Memory B cell (primary cell): ENCODE data around the gene EPAS1.
A peak's percentile ranks its signal among the peaks of the same experiment; 100 is the strongest.

ENCODE experiments used
- ATAC-seq: fragments of 150-1000 bp; cut with Tn5 transposase; 2 replicates; pipeline ENCODE4 v1.10.0; 2021; ENCODE audit warnings: low read depth, mild to moderate bottlenecking, moderate library complexity
- DNase-seq, 2 donors: peaks; one replicate each; pipeline ENCODE4 v3.0.0; 2022; ENCODE audit warnings: low spot score in 2 of 2
- H3K27ac Mint-ChIP-seq: one replicate; pipeline ENCODE4 v1.8.0; 2022; ENCODE audit warnings: mild to moderate bottlenecking, moderate library complexity, mixed read lengths
- H3K27me3 Mint-ChIP-seq: one replicate; pipeline ENCODE4 v1.8.0; 2022; ENCODE audit warnings: mixed read lengths
- H3K36me3 Mint-ChIP-seq: one replicate; pipeline ENCODE4 v1.8.0; 2022; ENCODE audit warnings: mild to moderate bottlenecking, mixed read lengths
- H3K4me1 Mint-ChIP-seq: one replicate; pipeline ENCODE4 v1.8.0; 2022; ENCODE audit warnings: mixed read lengths
- H3K4me3 Mint-ChIP-seq: one replicate; pipeline ENCODE4 v1.8.0; 2022; ENCODE audit warnings: mild to moderate bottlenecking, moderate library complexity, mixed read lengths
- H3K9me3 Mint-ChIP-seq: one replicate; pipeline ENCODE4 v1.8.0; 2022; ENCODE audit warnings: mixed read lengths

The EPAS1 gene

GRCh38 chr2:46355756-46356155 lies 58.5 kb downstream of the EPAS1 start:
- Mint-ChIP-seq H3K27me3 (peaks cover 10% of the 10 kb centered on the region), H3K4me1 (peaks cover 7% of the 10 kb centered on the region), H3K9me3 (no peaks in the 10 kb centered on the region), H3K4me3 (no peak overlapping the region), H3K27ac (no peak overlapping the region), H3K36me3 (no peaks in the 10 kb centered on the region)
- DNase-seq (no peak), ATAC-seq (no peak)

GRCh38 chr2:46356991-46357390 lies 59.8 kb downstream of the EPAS1 start:
- Mint-ChIP-seq H3K36me3 (no peaks in the 10 kb centered on the region), H3K4me3 (no peak overlapping the region), H3K4me1 (peaks cover 3% of the 10 kb centered on the region), H3K9me3 (no peaks in the 10 kb centered on the region), H3K27ac (no peak overlapping the region), H3K27me3 (peaks cover 9% of the 10 kb centered on the region)
- DNase-seq (no peak), ATAC-seq (no peak)

- Mint-ChIP-seq H3K27ac (no peak overlapping the region), H3K4me3 (no peak overlapping the region), H3K9me3 (no peaks in the 10 kb centered on the region), H3K36me3 (no peaks in the 10 kb centered on the region), H3K4me1 (no peaks in the 10 kb centered on the region), H3K27me3 (peaks cover 5% of the 10 kb centered on the region)
- ATAC-seq, result no peak
- DNase-seq, result no peak
Observed at GRCh38 chr2:46358713-46359112, 61.5 kb downstream of the EPAS1 start.

GRCh38 chr2:46360303-46360702 lies 63.1 kb downstream of the EPAS1 start:
- Mint-ChIP-seq H3K27me3 (peaks cover 4% of the 10 kb centered on the region), H3K27ac (no peak overlapping the region), H3K9me3 (no peaks in the 10 kb centered on the region), H3K36me3 (no peaks in the 10 kb centered on the region), H3K4me1 (no peaks in the 10 kb centered on the region), H3K4me3 (no peak overlapping the region)
- ATAC-seq, result no peak
- no peak for DNase-seq

- Mint-ChIP-seq H3K4me3 (no peak overlapping the region), H3K4me1 (no peaks in the 10 kb centered on the region), H3K36me3 (no peaks in the 10 kb centered on the region), H3K9me3 (no peaks in the 10 kb centered on the region), H3K27me3 (no peaks in the 10 kb centered on the region), H3K27ac (no peak overlapping the region)
- DNase-seq, result no peak
- ATAC-seq, result no peak
Observed at GRCh38 chr2:46361920-46362666, 64.9 kb downstream of the EPAS1 start.

GRCh38 chr2:46362667-46363012 lies 65.4 kb downstream of the EPAS1 start:
- H3K4me3 Mint-ChIP-seq, result no peak overlapping the region
- no peaks in the 10 kb centered on the region for H3K4me1 Mint-ChIP-seq
- H3K9me3 Mint-ChIP-seq, result no peaks in the 10 kb centered on the region
- ATAC-seq, result no peak
- no peak overlapping the region for H3K27ac Mint-ChIP-seq
- no peak for DNase-seq
- H3K36me3 Mint-ChIP-seq, result no peaks in the 10 kb centered on the region
- no peaks in the 10 kb centered on the region for H3K27me3 Mint-ChIP-seq

- Mint-ChIP-seq H3K9me3 (no peaks in the 10 kb centered on the region), H3K4me3 (no peak overlapping the region), H3K27ac (no peak overlapping the region), H3K4me1 (peaks cover 7% of the 10 kb centered on the region), H3K36me3 (no peaks in the 10 kb centered on the region), H3K27me3 (no peaks in the 10 kb centered on the region)
- no peak for ATAC-seq
- DNase-seq, result no peak
Observed at GRCh38 chr2:46363535-46364170, 66.4 kb downstream of the EPAS1 start.

- Mint-ChIP-seq H3K36me3 (no peaks in the 10 kb centered on the region), H3K27me3 (no peaks in the 10 kb centered on the region), H3K4me3 (no peak overlapping the region), H3K9me3 (no peaks in the 10 kb centered on the region), H3K27ac (no peak overlapping the region), H3K4me1 (peaks cover 10% of the 10 kb centered on the region)
- DNase-seq, result peak; percentile 16 to 24
- ATAC-seq, result peak; percentile 39
Observed at GRCh38 chr2:46364797-46365457, 67.7 kb downstream of the EPAS1 start.

- H3K36me3 Mint-ChIP-seq, result no peaks in the 10 kb centered on the region
- DNase-seq (no peak), ATAC-seq (no peak)
- H3K4me3 Mint-ChIP-seq, result no peak overlapping the region
- no peaks in the 10 kb centered on the region for H3K27me3 Mint-ChIP-seq
- no peak overlapping the region for H3K27ac Mint-ChIP-seq
- no peaks in the 10 kb centered on the region for H3K9me3 Mint-ChIP-seq
- peaks cover 10% of the 10 kb centered on the region for H3K4me1 Mint-ChIP-seq
Observed at GRCh38 chr2:46365913-46366667, 68.9 kb downstream of the EPAS1 start.

- Mint-ChIP-seq H3K9me3 (no peaks in the 10 kb centered on the region), H3K4me3 (no peak overlapping the region), H3K27ac (no peak overlapping the region), H3K27me3 (no peaks in the 10 kb centered on the region), H3K4me1 (peaks cover 10% of the 10 kb centered on the region), H3K36me3 (no peaks in the 10 kb centered on the region)
- no peak for DNase-seq
- no peak for ATAC-seq
Observed at GRCh38 chr2:46366668-46367052, 69.5 kb downstream of the EPAS1 start.

GRCh38 chr2:46367286-46367685 lies 70.1 kb downstream of the EPAS1 start:
- no peak for DNase-seq
- Mint-ChIP-seq H3K9me3 (no peaks in the 10 kb centered on the region), H3K4me3 (no peak overlapping the region), H3K36me3 (no peaks in the 10 kb centered on the region), H3K27me3 (no peaks in the 10 kb centered on the region), H3K27ac (no peak overlapping the region), H3K4me1 (peaks cover 10% of the 10 kb centered on the region)
- no peak for ATAC-seq

- peaks cover 2% of the 10 kb centered on the region for H3K9me3 Mint-ChIP-seq
- no peak for DNase-seq
- H3K27me3 Mint-ChIP-seq, result no peaks in the 10 kb centered on the region
- no peak overlapping the region for H3K27ac Mint-ChIP-seq
- H3K4me3 Mint-ChIP-seq, result no peak overlapping the region
- H3K4me1 Mint-ChIP-seq, result peaks cover 10% of the 10 kb centered on the region
- peak; percentile 77 for ATAC-seq
- no peaks in the 10 kb centered on the region for H3K36me3 Mint-ChIP-seq
Observed at GRCh38 chr2:46368401-46368800, 71.2 kb downstream of the EPAS1 start.

GRCh38 chr2:46369783-46370182 lies 72.6 kb downstream of the EPAS1 start:
- Mint-ChIP-seq H3K9me3 (peaks cover 2% of the 10 kb centered on the region), H3K4me3 (no peak overlapping the region), H3K36me3 (no peaks in the 10 kb centered on the region), H3K27ac (no peak overlapping the region), H3K27me3 (no peaks in the 10 kb centered on the region), H3K4me1 (peaks cover 10% of the 10 kb centered on the region)
- no peak for ATAC-seq
- DNase-seq, result no peak

GRCh38 chr2:46371854-46372253 lies 74.6 kb downstream of the EPAS1 start:
- H3K36me3 Mint-ChIP-seq, result no peaks in the 10 kb centered on the region
- ATAC-seq (no peak), DNase-seq (no peak)
- H3K27ac Mint-ChIP-seq, result no peak overlapping the region
- no peak overlapping the region for H3K4me3 Mint-ChIP-seq
- no peaks in the 10 kb centered on the region for H3K27me3 Mint-ChIP-seq
- peaks cover 2% of the 10 kb centered on the region for H3K9me3 Mint-ChIP-seq
- H3K4me1 Mint-ChIP-seq, result peaks cover 10% of the 10 kb centered on the region
